Activated CD4-positive, alpha-beta T cell treated with anti-CD3 and anti-CD28 coated beads, Interleukin-2, amount 50 U/mL, for 4 hours (primary cell): ENCODE measurements around the gene CHTF8.

Experiments used
- DNase-seq, 2 experiments: peaks; one replicate each; pipeline ENCODE4 v3.0.0-alpha.2; 2020

CHTF8 gene

GRCh38 chr16:69112285-69113129 lies 19.9 kb downstream of the CHTF8 start:
- DNase-seq: peak; percentile 31 to 42

GRCh38 chr16:69111876-69112230 lies 20.5 kb downstream of the CHTF8 start:
- no peak for DNase-seq

DNA sequence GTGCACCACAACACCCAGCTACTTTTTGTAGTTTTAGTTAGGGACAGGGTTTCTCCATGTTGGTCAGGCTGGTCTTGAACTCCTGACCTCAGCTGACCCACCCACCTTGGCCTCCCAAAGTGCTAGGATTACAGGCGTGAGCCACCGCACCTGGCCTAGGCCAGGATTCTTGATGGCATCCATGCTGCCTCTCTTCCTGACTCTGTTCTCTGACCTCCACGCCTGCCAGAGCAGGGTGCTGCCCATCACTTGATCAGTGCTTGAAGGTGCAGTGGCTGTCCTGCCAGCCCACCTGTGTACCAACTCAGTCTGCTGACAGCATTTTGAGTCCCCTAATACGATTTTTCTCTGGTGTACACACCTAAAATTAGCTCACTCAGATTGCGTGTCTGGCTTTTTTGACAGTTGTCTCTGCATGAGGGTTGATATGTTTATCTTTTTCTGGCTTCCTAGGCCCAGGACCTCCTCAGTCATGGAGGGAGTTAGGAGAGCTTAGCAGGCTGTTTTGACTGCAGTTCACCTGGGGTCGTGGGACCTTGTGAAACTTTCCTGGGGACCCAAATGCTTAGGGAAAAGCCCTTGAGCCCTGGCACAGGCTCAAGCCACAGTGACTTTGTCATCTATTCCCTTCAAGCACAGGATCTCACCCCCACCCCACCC lies 21.0 kb downstream of the CHTF8 start:
- no peak for DNase-seq

DNA sequence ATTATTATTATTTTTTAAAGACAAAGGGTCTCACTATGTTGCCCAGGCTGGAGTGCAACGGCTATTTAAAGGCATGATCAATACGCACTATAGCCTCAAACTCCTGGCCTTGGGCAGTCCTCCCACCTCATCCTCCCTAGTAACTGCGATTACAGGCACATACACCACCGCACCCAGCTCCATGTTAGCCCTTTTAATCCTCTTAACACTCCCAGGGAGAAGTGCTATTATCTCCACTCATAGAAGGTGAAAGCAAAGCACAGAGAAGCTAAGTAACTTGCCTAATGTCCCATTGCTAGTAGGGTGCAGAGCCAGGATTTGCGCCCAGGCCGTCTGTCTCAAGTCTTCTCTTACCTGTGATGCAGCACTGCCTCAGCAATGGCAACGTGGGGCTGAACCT lies 22.0 kb downstream of the CHTF8 start:
- DNase-seq: no peak

GRCh38 chr16:69109486-69110270 lies 22.7 kb downstream of the CHTF8 start:
- DNase-seq: no peak

- no peak for DNase-seq
Measured at GRCh38 chr16:69108905-69109252, 23.5 kb downstream of the CHTF8 start.

DNA sequence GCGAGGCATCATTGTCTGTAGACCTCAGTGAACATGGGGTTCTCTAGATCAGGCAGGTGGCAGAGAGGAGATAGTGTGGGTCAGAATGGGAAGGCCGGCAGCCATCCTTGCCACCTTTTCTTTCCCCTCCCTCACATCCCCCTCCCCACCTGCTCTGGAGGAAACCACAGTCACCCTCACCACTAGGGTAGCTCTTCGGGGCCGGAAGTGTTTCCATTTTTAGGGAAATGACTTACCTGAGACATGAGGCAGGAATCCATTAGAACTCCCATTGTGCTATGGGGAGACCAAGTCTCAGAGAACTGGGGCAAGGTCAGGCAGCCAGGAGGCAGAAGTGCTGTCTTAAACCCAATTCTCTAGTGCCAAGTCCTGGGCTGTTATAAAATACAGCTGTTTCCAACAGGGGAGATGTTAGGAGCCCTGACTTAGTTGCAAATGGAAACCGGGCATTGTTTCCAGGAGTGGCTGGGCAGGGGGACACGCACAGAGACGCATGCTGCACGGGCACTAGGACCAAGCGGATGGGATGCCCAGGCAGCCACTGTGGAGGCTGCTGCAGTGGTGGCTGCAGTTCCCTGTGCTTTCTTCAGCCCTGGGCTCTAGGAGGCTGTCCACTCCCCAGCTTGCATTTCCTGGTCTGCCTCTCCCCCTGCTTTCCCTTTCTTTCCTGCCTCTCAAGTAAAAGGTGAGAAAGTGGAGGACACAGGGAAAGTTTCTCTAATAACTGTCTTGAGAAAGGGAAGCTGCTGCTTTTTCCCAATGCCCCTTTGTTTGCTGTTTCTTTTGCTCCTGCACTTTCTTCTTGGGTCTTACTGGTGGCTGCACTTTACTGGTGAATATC lies 24.1 kb downstream of the CHTF8 start:
- no peak for DNase-seq

GRCh38 chr16:69107316-69107962 lies 24.9 kb downstream of the CHTF8 start:
- DNase-seq: no peak

DNA sequence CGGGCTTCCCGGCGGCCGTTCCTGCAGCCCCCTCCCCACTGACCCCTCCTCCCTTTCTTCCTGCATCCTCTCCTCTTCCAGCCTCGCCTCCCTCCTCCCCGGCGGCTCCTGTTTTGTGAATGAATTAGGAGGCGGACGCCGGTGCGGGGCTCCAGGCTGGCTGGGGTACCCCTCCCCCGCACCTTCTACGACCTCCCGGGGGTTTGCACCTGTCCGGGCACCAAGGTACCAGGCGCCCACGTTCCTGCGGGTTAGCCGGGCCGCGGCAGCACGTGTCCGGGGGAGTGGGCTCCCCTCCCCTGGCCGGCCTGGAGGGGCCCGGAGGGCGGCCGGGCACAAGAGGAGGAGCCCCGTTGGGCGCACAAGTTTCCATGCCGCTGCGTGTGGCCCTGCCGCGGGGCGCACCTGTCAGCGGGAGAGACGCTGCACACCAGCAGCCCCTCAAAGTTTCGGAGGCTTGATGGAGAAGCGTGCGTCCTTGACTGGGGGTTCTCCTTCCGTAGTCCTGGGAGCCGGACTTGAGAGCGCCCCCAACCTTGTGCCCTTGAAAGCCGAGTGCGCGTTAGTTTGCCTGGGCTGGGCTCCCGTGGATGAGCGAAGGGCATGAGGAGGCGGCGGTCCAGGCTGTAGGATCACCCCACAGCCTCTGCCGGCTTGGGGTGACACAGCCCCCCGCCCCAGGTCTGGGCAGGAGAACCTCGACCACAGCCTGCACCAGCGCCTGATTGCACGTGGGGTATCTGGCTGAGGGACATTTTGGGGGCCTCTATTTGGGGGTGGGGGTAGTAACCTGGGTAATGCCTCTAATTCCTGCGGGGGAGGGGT lies 25.7 kb downstream of the CHTF8 start:
- no peak for DNase-seq

DNA sequence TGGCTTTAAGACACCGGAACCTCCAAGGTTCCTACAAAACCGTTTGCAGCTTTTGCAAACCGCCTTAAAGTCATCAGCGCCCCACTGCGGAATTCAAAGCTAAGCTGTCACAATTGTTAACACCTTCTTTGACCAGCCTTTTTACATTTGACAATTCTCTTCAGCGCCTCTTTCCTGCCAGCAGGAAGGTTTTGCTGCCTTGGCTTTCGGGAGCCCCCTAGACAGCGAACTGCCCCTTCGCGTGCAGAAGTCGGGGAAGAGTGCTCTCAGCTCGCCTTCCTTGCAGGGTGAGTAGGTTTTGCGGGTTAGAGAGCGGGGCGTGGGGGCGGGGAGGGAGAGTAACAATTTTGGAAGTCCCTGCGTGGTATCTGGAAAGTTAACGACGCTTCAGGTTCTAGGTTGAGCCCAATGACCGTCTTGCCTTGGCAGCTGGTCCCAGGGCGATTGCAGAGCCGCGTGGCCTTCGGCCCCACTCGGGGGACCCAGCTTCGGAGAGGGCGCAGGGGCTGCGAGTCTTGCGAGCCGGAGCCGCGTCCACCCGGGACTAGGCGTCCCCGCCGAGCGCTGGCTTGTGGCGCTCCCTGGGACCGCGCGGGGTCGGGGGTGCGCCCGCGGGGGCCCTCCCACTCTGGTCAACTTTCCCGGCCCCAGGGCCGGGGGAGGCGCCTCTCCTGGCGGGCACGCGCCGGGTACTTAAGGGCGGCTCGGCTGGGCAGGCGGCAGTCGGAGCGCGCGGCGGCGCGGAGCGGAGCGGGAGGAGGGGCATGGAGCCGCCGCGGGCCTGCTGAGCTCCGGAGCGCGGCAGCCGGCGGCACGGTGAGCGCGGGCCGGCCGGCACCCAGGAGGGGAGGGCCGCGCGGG lies 26.7 kb downstream of the CHTF8 start, which contains the start of gene HAS3:
TSS of gene HAS3 (plus strand) at position 153 of the 861 bp plus-strand sequence. CDS start 3,743 bp downstream, outside the sequence.
- DNase-seq: no peak

GRCh38 chr16:69100071-69100691 lies 32.2 kb downstream of the CHTF8 start:
- DNase-seq: no peak

DNA sequence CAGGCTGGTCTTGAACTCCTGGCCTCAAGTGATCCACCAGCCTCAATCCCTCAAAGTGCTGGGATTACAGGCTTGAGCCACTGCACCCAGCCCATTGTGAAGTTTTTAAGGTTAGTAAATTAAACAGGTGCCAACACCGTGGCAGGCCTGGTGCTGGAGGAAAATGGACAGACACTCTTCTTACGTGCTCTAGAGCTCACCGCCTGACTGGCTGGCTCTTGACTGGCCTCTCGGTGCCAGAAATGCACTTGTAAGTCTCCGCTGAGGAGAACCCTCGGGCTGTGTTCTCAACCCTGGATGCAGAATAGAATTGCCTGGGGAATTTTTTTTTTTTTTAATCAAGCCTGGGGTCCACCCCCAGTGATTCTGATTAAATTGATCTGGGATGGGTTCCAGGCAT lies 37.2 kb downstream of the CHTF8 start:
- DNase-seq: no peak

- no peak for DNase-seq
Measured at GRCh38 chr16:69094501-69094900, 37.9 kb downstream of the CHTF8 start.

- no peak for DNase-seq
Measured at GRCh38 chr16:69093974-69094373, 38.4 kb downstream of the CHTF8 start.

DNA sequence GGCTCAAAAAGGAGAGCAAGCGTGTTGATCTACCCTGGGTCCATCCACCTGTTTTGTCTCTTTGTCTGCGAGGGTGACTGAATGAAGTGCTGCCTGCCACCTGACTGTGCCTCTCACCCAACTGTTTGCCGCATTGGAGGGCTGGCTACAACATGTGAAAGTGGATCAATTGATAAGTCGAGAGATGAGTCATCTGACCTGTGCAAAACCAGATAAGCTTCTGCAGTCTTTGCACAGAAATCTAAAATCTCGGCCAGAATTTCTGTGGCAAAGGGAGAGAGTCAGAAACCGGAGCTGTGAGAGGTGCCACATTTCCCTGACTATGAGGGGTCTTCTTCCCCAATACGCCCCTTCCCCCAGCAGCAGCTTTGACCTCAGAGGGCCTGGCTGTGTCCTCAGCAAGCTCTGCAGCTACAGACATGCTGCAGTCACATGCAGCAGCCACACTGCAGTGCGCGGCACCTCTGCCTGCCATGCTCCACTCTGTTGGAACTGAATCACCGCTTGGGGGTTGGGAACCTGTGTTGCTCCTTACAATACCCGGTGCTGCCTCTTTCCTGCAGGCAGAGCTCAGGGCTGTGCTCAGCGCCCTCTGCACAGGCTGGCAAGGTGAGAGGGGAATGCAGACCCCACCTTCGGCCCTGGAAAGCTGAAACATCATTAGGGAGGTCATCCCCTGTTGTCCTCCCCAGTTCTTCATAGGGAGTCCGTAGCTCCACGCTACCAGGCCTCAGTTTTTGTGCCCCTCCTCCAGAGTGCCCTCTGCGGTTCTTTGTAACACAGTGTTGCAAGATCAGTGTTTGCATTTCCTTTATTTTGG lies 43.1 kb downstream of the CHTF8 start:
- DNase-seq: no peak

DNA sequence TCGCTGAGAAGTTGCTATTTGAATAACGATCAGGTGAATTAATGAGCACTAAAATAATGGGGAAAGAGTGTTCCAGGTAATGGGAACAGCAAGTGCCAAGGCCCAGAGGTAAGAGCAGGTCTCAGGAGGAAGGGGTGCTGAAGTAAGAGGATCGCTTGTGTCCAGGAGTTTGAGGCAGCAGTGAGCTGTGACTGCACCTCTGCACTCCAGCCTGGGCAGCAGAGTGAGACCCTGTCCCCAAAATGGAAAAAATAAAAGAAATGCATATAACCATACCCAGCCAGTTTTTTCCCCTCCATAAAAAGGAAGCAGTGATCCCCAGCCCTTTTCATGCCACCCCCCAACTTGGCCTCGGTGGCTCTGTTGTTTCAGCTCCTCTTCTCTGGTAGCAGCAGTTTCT lies 43.7 kb downstream of the CHTF8 start:
- no peak for DNase-seq

DNA sequence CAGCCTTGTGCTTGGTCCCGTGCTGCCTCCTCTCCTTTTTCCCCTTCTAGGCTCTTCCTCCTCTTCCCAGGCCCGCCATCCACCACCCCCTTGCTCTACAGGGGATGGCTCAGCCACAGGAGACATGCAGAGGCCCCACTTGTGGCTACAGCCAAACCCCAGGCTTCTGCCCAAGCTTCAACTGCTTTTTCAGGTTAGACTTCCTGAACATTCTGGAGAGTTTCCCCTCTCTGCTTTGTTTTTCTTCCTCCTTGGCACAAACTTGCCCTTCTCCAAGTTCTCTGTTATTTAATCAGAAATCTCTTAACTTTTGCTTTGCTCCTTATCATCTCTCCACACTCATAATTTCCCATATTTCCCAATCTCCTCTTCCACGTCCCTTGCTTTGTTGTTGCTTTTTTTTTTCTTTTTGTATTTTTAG lies 45.2 kb downstream of the CHTF8 start:
- no peak for DNase-seq

DNA sequence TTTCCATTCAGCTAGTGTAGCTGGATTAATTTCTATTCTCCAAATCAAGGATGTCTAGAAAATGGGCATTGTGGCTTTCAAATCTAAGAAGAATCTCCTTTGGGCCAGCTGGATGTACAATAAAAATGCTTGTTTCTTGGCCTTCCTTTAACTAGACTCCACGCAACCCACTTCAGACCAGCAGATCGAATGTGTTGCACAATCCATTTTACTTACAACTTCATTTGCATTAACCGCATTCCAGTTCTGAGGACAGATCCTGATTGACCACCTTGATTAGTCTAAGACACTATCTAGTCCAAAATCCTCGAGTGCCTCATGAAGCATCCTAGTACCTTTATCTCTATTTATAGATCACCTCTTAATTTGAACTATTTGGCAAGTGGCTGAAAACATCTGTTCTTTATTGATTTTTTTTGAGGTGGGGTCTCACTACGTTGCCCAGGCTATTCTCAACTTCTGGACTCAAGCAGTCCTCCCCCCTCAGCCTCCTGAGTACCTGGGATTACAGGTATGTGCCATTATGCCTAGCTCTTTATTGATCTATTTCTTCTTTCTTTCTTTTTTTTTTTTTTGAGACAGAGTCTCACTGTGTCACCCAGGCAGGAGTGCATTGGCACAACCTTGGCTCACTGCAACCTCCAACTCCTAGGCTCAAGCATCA lies 47.2 kb downstream of the CHTF8 start:
- DNase-seq: no peak
